Ishikawa (cell line): ENCODE data around the gene GATB.

Source experiments
- EP300 ChIP-seq: IDR thresholded peaks from 2 replicates; pipeline ENCODE4 v1.6.1; 2012; ENCODE audit warnings: borderline replicate concordance
- RAD21 ChIP-seq: IDR thresholded peaks from 2 replicates; pipeline ENCODE4 v1.6.1; 2012; ENCODE audit warnings: low read depth
- YY1 ChIP-seq: IDR thresholded peaks from 2 replicates; pipeline ENCODE4 v1.6.1; 2012; ENCODE audit warnings: low read depth

DNA sequence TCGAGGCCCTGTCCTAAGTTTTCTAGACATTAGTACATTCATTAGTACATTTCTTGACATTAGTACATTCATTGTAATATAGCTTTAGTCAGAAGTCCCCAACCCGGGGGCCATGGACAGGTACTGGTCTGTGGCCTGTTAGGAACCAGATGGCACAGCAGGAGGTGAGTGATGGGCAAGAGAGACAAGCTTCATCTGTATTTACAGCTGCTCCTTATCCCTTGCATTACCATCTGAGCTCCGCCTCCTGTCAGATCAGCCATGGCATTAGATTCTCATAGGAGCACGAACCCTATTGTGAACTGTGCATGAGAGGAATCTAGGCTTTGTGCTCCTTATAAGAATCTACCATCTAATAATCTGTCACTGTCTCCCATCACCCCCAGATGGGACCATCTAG is 48.0 kb downstream of the GATB start:
- no peak for TF ChIP-seq EP300
- TF ChIP-seq YY1: no peak
- TF ChIP-seq RAD21: no peak
